ENCODE results near the gene KLC1. TPM values are rescaled to one million over a fixed set of nuclear protein-coding genes. Genes with fewer than 3 reads are reported as not detected.
A peak's percentile ranks its signal among the peaks of the same experiment; 100 is the strongest.

Gene KLC1
- total and polyA plus RNA-seq, 2 donors (not counting 1 experiment from before 2014, with no cell fraction given) = 102 to 243 TPM

GRCh38 chr14:103628221-103628683, 759 bp upstream of the KLC1 start:
- no peaks in the 10 kb centered on the region for H3K27me3 ChIP-seq (replicated peaks in 1 of 4; ENCODE audit: control extremely low read depth in 1 of 4, control insufficient read depth in 3 of 4, insufficient read depth in 4 of 4, low read length in 3 of 4)
- no peak for TF ChIP-seq CTCF (IDR thresholded peaks at IDR 0.05)
- no peak for TF ChIP-seq EZH2 (IDR thresholded peaks at IDR 0.05; ENCODE audit: borderline replicate concordance, insufficient read depth, low read depth, low read length, poor library complexity, severe bottlenecking)
- Mint-ChIP-seq H3K4me3 (peak overlapping the region; percentile 88), H3K4me1 (peaks cover 57% of the 10 kb centered on the region), H3K27ac (peak overlapping the region; percentile 95), H3K9me3 (ENCODE audit: insufficient read depth) (no peaks in the 10 kb centered on the region), H3K27me3 (no peaks in the 10 kb centered on the region)
- H3K36me3 ChIP-seq (replicated peaks in 1 of 2; ENCODE audit: control extremely low read depth in 1 of 2, control insufficient read depth in 1 of 2, extremely low read depth in 1 of 2, insufficient read depth in 2 of 2, low read length in 1 of 2) = no peaks in the 10 kb centered on the region
- ChIA-PET CTCF (no interaction called here), POLR2A (interaction anchor here (0.7 to 1.1 kb wide), 2 partner anchors 63 to 294 kb away, joined by 3 to 5 read pairs; partner anchors contain the start of gene EIF5)
- DNase-seq (peak; percentile 54), ATAC-seq (ENCODE audit: low read depth) (peak; percentile 3)
- no peaks in the 10 kb centered on the region for H3K9me3 ChIP-seq (ENCODE audit: control extremely low read depth in 1 of 3, control insufficient read depth in 2 of 3, insufficient read depth in 1 of 3, low read length in 2 of 3)
- H3K4me2 ChIP-seq (replicated peaks; ENCODE audit: low read depth, low read length, poor library complexity, severe bottlenecking) = peak overlapping the region; percentile 99
- H3K9ac ChIP-seq (ENCODE audit: low read length) = peak overlapping the region; percentile 90
- peak overlapping the region in 4 of 5 experiments; percentile 71 to 86 (median 80) for H3K4me3 ChIP-seq (ENCODE audit: control extremely low read depth in 1 of 5, extremely low read depth in 1 of 5, insufficient read depth in 1 of 5, low read depth in 2 of 5, low read length in 4 of 5)
- H3K27ac ChIP-seq (ENCODE audit: low read length in 2 of 2) = peak overlapping the region; percentile 73 to 83
- H2AFZ ChIP-seq (ENCODE audit: insufficient read depth, low read depth, low read length, poor library complexity, severe bottlenecking) = peak overlapping the region; percentile 92
- H4K20me1 ChIP-seq (ENCODE audit: control insufficient read depth, insufficient read depth, low read length, poor library complexity, severe bottlenecking) = peaks cover 27% of the 10 kb centered on the region
- peaks cover 51% of the 10 kb centered on the region for H3K79me2 ChIP-seq (ENCODE audit: control insufficient read depth, insufficient read depth, low read length)
- intact Hi-C loops (cut with micrococcal nuclease) = loop anchor here (5.0 kb wide), 2 partner anchors 69 to 241 kb away; partner anchors contain the start of gene MARK3
- H3K4me1 ChIP-seq (ENCODE audit: control insufficient read depth in 2 of 2, insufficient read depth in 2 of 2, low read length in 2 of 2) = peaks cover 47 to 51% of the 10 kb centered on the region in 2 donors
- WGBS (ENCODE audit: insufficient coverage) = 9% methylated on average over 20 of the region's 31 CpGs

GRCh38 chr14:103629503-103630121, 601 bp downstream of the KLC1 start:
- under 1% methylated on average over 70 of the region's 71 CpGs for WGBS (ENCODE audit: insufficient coverage)
- Histone ChIP-seq H4K20me1 (ENCODE audit: control insufficient read depth, insufficient read depth, low read length, poor library complexity, severe bottlenecking) (peaks cover 41% of the 10 kb centered on the region), H3K36me3 (replicated peaks in 1 of 2; ENCODE audit: control extremely low read depth in 1 of 2, control insufficient read depth in 1 of 2, extremely low read depth in 1 of 2, insufficient read depth in 2 of 2, low read length in 1 of 2) (no peaks in the 10 kb centered on the region), H3K9ac (ENCODE audit: low read length) (peak overlapping the region; percentile 90), H3K27me3 (replicated peaks in 1 of 4; ENCODE audit: control extremely low read depth in 1 of 4, control insufficient read depth in 3 of 4, insufficient read depth in 4 of 4, low read length in 3 of 4) (no peaks in the 10 kb centered on the region), H3K79me2 (ENCODE audit: control insufficient read depth, insufficient read depth, low read length) (peaks cover 63% of the 10 kb centered on the region), H3K4me2 (replicated peaks; ENCODE audit: low read depth, low read length, poor library complexity, severe bottlenecking) (peak overlapping the region; percentile 99), H2AFZ (ENCODE audit: insufficient read depth, low read depth, low read length, poor library complexity, severe bottlenecking) (peak overlapping the region; percentile 92), H3K27ac (ENCODE audit: low read length in 2 of 2) (peak overlapping the region; percentile 57 to 83), H3K4me3 (ENCODE audit: control extremely low read depth in 1 of 5, extremely low read depth in 1 of 5, insufficient read depth in 1 of 5, low read depth in 2 of 5, low read length in 4 of 5) (peak overlapping the region; percentile 66 to 86 (median 75)), H3K4me1 (ENCODE audit: control insufficient read depth in 2 of 2, insufficient read depth in 2 of 2, low read length in 2 of 2) (peaks cover 33 to 39% of the 10 kb centered on the region in 2 donors), H3K9me3 (ENCODE audit: control extremely low read depth in 1 of 3, control insufficient read depth in 2 of 3, insufficient read depth in 1 of 3, low read length in 2 of 3) (no peaks in the 10 kb centered on the region)
- Mint-ChIP-seq H3K27me3 (no peaks in the 10 kb centered on the region), H3K4me1 (peaks cover 54% of the 10 kb centered on the region), H3K27ac (peak overlapping the region; percentile 95), H3K9me3 (ENCODE audit: insufficient read depth) (no peaks in the 10 kb centered on the region), H3K4me3 (peak overlapping the region; percentile 88)
- CTCF ChIA-PET = no interaction called here
- intact Hi-C loops (cut with micrococcal nuclease) = loop anchor here (1.0 to 5.0 kb wide), 5 partner anchors 50 to 242 kb away; partner anchors contain the start of genes BAG5, COA8, MARK3 and XRCC3
- POLR2A ChIA-PET = interaction anchor here (0.8 kb wide), 1 partner anchor 109 kb away, joined by 5 read pairs; no protein-coding TSS in a partner anchor
- ATAC-seq (ENCODE audit: low read depth) (peak; percentile 25), DNase-seq (no peak)
- TF ChIP-seq CTCF (IDR thresholded peaks at IDR 0.05) = no peak
- TF ChIP-seq EZH2 (IDR thresholded peaks at IDR 0.05; ENCODE audit: borderline replicate concordance, insufficient read depth, low read depth, low read length, poor library complexity, severe bottlenecking) = no peak

Measured in B cell (primary cell).